Stimulated activated CD8-positive, alpha-beta memory T cell treated with anti-CD3 and anti-CD28 coated beads, Interleukin-12 subunit alpha, Interleukin-12 subunit beta, amount 100 ng/mL, for 1 hour (primary cell): ENCODE results near the gene ADAM15.

Experiments used
- DNase-seq: peaks from one replicate; pipeline ENCODE4 v3.0.0-alpha.2; 2020; ENCODE audit warnings: low read depth

ADAM15 gene

GRCh38 chr1:155049651-155050559, 1.2 kb upstream of the ADAM15 start:
- DNase-seq = no peak

GRCh38 chr1:155051342-155051776, 243 bp downstream of the ADAM15 start:
- DNase-seq = no peak

- no peak for DNase-seq
Observed at GRCh38 chr1:155051777-155052398, 772 bp downstream of the ADAM15 start.

- DNase-seq = no peak
Observed at GRCh38 chr1:155052439-155053395, 1.6 kb downstream of the ADAM15 start.

DNA sequence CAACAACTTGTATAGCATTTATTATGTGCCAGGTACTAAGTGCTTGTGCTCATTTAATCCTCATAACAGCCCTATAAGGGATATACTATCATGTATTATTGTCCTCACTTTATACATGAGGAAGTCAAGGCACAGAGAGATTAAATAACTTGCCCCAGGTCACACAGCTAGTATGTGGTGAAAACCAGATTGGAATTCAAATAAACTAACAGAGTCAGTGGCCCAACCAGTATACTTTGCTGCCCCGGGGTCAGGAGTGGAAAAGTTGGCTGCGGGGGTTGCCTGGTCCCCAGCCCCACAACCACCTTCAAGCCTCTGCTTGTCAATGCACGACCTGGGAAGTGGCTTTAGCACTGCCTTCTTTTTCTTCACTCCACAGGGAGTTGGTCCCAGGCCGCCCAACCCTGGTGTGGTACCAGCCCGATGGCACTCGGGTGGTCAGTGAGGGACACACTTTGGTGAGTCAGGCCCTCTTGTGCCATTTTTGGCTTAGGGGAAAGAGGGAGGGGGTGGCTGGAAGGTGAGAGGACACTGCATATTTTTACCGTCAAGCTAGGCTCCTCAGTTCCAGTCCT, 2.5 kb downstream of the ADAM15 start:
- no peak for DNase-seq

DNA sequence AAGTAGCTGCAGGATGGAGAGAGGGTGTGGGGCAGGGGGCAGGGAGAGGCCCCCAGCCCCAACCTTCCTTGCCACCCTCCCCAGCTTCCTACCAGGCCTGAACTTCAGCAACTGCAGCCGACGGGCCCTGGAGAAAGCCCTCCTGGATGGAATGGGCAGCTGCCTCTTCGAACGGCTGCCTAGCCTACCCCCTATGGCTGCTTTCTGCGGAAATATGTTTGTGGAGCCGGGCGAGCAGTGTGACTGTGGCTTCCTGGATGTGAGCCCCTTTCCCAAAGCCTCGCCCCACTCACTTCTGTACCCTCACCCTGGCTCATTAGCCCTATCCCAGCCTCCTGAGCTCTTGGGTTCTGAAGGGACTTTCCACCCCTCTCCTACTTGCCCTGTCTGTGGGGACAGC, 6.0 kb downstream of the ADAM15 start:
- DNase-seq = no peak

GRCh38 chr1:155057788-155058211, 6.7 kb downstream of the ADAM15 start:
- DNase-seq = no peak

- DNase-seq = no peak
Observed at GRCh38 chr1:155060736-155061135, 9.6 kb downstream of the ADAM15 start.

- DNase-seq = peak; percentile 89
Observed at GRCh38 chr1:155061381-155062150, 10.4 kb downstream of the ADAM15 start.

GRCh38 chr1:155062151-155062686, 11.1 kb downstream of the ADAM15 start:
- no peak for DNase-seq

DNA sequence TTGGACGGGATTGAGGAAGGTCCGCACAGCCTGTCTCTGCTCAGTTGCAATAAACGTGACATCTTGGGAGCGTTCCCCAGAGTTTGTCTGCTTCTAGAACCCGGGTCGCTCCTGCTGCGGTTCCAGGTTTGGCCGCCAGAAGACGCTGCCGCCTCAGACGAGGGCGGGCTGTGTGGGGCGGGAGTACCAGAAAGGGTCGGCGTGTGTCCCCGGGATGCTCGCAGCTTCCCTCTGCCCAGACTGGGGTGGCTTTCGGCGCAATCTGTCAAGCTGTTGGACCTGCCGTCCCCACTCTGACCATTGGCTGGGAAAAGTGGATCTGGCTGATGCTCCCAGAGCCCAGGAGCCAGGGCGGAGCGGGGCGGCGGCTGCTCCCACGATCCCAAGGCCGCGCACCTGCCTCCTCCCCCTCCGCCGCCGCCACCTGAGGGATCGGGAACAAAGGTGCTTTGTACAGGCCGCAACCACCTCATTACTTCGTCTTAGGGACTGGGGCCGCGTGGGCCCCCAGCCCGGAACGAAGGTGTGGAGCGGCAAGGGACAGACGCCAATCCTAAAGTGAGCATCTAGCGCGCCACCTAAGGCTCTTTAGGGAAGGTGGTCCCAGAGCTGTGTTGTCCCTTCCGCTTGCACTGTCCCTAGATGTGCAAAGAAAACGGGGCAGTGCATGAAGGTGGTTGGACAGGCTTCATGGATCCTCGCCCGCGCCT, 11.7 kb downstream of the ADAM15 start:
- peak; percentile 56 for DNase-seq

GRCh38 chr1:155063550-155064110, 12.5 kb downstream of the ADAM15 start, which contains the start of gene EFNA4:
Gene EFNA4, plus strand, starts transcription at chr1:155063740. Its CDS starts 84 bp downstream, at chr1:155063824.
- peak; percentile 73 for DNase-seq

- DNase-seq = no peak
Observed at GRCh38 chr1:155064111-155064831, 13.2 kb downstream of the ADAM15 start.

DNA sequence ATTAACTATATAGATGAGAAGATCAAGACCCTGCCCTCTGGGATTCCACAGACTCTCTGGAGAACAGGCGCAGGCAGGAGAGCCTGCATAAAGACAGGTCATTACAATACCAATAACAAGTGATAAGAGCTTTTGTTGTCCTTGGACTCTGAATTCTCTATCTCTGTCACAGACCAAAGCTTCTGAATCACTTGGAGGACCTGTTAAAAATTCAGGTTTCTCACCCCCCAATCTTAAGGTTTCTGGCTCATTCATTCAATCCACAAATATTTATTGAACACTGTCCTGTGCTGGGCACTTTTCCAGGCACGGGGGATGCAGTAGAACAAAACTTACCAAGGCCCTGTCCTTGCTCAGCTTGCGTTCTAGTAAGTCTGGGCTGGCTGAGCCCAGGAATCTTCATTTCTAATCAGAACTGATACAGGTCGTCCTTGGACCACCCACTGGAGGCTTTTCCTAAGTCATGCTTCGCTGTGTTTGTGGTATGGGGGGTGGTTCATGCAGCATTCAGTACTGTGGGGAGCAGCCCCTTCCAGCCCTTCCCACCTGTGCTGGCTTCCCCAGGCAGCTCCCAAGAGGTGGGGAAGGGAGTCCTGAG, 13.8 kb downstream of the ADAM15 start:
- no peak for DNase-seq

DNA sequence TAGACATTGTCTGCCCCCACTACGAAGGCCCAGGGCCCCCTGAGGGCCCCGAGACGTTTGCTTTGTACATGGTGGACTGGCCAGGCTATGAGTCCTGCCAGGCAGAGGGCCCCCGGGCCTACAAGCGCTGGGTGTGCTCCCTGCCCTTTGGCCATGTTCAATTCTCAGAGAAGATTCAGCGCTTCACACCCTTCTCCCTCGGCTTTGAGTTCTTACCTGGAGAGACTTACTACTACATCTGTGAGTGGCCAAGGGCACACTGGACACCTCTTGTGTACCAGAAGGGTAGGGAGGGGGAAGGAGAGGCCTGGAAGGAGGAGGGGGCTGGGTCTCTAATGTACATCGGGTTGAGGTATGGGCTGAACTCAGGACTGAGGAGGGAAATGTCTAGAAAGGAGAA, 15.7 kb downstream of the ADAM15 start:
- DNase-seq = no peak

GRCh38 chr1:155068599-155068998, 17.5 kb downstream of the ADAM15 start:
- DNase-seq = no peak

- DNase-seq = no peak
Observed at GRCh38 chr1:155069551-155070157, 18.5 kb downstream of the ADAM15 start.

DNA sequence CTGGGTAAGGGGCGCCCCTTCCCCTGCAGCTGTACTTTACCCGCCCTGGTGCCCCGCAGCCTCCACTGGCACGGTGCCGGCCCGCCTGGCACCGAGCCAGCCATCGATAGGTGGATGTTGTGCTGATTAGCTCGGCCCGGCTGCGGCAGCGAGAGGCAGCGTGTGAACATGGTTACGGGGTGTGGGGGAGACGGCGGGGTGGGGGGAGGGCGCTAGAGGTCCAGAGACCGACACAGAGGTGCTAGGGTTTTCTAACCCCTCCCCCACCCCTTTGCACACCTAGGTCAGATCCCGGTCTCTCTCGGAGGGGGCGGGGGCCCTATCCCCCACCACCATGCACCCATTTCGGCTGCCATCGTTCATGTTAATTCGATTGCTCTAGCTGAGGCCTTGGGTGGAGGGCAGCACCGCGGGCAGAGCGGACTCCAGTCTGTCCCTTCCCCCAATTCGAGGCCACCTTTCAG, 19.1 kb downstream of the ADAM15 start:
- no peak for DNase-seq
